Measurements from ENCODE around the gene NOL12. TPM values are rescaled to one million over a fixed set of nuclear protein-coding genes. Genes with fewer than 3 reads are reported as not detected.

The NOL12 gene, protein sequence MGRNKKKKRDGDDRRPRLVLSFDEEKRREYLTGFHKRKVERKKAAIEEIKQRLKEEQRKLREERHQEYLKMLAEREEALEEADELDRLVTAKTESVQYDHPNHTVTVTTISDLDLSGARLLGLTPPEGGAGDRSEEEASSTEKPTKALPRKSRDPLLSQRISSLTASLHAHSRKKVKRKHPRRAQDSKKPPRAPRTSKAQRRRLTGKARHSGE
- total RNA-seq: 21.9 and 41.2 TPM in 2 replicates

DNA sequence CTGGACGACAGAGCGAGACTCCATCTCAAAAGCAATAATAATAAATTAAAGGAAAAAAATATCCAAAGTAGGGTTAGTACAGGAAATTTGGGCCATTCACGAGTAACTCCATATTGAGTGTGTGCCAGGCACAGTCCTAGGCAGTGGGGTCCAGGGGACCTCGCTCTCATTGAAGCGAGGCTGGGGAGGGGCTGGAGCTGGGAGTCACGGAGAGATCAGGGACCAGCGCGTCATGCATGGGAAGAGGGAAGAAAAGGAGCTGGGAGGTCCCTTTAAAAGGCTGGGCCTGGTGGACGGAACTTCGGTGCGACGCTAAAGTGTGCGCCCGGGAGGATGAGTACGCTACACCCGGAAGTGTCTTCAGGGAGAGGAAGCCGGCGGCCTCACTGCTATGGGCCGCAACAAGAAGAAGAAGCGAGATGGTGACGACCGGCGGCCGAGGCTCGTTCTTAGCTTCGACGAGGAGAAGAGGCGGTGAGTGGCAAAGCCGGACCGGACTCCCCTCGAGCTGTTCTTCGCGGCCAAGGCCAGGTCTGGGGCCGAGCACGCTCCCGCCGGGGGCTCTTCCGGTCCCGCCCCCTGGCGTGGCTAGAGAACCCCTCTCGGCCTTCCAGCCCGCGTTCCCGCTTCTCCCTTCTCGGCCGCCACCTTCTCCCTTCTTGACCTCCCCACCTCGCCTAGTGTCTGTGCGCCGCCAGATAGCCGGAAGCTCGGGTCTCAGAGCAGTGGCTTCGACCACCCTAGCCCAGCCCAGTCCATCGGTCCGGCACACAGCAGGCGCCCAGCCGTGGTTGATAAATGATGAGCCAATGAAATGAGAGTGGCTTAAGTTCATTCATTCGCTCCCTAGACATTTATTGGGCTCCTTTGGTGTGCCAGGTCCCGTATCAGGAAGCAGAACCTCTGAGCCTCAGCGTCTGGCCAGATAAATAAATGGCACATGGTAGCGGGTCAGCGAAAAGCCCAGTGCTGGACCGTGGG, at the start of gene NOL12:
TSS of gene NOL12 (plus strand) at position 342 of the 981 bp plus-strand sequence. CDS start at position 392, 50 bp downstream.

DNA sequence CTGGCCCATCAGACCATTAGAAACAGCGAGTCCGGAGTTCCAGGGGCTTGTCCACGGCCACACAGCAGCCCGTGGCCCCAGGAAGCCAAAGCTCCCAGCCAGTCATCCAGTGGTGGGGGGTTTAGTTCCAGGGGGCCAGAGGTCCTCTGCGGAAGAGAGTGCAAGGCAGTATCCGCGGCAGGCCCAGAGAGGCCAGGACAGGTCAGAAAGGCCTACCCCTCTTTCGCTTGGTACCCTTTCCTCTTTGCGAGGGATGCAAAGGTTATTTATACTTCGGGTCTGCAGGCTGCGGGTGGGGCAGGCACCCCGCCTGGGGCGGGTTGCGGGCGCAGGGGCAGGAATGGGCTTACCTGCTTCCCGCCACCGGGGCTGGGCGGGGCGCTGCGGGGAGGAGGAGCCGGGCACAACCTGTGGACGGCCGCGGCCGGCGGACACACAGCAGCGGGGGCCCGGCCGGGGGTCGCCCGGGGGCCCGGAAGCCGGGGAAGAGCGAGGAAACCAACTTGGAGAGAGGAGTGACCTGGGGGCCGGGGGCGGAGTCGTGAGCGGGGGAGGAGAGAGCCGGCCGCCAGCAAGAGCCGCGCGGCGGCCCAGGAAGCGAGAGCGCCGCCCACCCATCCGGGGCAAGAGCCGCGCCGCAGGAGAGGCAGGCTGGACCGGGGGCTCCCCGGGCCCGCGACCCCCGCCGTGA, 46.9 kb upstream of the NOL12 start, which contains the start of gene SH3BP1:
TSS of gene SH3BP1 (plus strand) at position 600 of the 691 bp plus-strand sequence. CDS start 119 bp downstream, outside the sequence.

DNA sequence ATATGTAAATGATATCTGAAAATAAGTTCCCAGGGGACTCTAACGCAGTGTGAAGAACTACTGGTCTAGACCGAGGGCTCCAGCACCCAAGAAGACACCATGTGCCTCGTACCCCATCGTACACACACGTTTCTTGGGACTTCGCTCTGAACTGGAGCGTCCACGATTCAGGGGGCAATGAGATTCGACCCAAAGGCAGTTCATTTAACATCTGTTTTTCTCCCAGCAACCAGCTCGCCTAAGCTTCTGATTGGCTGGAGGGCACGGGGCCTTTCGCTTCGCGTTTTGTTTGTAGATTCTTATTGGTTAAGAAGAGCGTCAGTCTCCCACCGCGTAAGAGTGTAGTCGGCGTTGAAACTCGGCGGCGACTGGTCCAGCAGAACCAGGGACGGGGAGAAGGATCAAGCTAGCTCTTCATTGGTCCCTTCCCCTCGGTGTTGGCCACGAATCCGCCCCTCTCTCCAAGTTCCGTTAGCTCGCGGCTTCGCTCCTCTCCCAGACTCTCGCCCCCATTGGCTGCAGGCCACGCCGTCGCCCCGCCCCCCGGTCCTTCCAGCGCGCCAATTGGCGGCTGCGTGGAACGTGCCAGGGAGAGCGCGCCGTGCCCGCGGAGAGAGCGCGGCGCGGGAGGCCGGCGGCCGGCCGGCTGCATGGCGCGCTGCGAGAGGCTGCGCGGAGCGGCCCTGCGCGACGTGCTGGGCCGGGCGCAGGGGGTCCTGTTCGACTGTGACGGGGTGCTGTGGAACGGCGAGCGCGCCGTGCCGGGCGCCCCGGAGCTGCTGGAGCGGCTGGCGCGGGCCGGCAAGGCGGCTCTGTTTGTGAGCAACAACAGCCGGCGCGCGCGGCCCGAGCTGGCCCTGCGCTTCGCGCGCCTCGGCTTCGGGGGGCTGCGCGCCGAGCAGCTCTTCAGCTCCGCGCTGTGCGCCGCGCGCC, 27.7 kb upstream of the NOL12 start, which contains the start of gene PDXP:
TSS of gene PDXP (plus strand) at position 591 of the 933 bp plus-strand sequence. CDS start at position 651, 60 bp downstream.

DNA sequence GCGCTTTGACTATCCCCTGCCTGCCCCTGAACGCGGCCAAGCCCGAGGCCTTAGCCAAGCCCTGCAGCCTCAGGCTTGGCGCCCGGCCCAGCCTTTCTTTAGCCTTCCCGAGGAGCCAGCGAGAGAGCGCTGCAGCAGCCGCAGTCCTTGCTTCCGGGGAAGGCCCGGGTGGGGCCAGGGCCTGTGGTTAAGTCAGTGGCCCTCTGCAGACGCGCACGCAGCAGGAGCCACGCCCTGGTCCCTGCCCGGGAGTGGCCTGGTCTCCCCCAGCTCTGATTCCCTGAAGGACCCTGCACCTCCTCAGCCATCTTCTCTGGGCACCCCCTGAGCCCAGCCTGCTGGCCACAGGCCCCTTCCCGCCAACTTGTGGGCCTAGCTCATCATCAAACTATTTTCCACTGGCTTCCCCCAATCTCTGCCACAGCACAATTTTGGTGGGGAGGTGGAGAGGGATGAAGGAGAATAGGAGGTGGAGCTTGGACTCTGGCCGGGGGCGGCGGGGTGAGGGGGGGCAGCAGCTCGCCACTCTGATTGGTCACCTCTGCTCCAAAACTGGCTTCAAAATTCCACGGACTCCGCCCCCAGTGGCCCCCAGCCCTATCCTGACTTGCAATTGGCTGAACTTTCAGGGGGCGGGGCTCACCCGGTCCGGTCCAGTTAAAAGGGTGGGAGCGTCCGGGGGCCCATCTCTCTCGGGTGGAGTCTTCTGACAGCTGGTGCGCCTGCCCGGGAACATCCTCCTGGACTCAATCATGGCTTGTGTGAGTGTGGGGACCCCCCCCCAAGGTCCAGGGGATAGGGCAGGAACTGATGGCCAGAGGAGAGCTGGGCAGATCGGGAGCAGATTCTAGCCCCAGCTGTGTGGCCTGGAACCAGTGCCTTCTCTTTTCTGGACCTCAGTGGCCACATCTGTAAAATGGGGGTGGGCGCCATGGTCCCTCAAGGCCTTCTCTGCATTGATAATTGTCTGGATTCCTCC, 10.9 kb upstream of the NOL12 start, which contains the start of gene LGALS1:
TSS of gene LGALS1 (plus strand) at position 686 of the 979 bp plus-strand sequence. CDS start at position 753, 67 bp downstream.

DNA sequence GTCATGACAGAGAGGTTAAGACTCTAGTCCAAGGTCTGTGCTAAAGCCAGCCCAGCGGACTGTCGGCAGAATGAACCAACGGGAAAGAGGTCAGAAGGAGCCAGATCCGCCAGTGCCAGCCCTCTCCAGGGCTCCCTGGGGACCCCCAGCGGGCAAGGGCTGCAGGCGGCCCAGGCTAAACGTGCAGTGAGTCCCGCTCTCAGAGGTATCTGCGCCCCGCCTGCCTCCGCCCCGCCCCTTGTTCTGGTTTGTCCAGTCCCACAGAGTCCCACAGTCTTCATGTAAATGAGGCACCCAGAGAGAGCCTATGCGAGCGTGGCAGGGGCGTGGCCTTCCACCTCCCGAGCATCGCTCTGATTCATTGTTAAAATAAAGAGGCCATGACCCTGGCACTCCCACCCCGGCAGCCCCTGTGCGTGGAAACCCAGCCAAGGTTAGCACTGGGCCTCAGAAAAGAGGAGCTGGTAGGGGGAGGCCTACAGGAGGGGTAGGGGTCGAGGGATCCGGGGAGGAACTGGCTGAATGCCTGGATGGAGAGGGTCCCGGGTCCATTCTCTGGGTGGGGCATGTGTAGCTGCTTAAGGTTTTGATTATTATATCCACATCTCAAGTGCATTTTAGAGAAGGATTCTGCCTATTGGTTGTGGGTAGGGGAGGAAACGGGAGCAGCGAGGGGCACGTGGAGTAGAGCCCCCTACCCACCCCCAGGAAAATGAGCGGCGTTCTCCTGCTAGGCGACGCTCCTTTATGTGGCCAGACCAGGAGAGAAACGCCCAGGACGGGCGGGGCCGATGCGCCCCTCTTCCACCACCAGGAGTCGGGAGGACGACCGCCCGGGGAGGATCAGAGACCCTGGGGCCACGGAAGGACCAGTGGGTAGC, 10.8 kb downstream of the NOL12 start, which contains the start of gene TRIOBP:
TSS of gene TRIOBP (plus strand) at position 392 of the 881 bp plus-strand sequence. CDS start 4,318 bp downstream, outside the sequence.

Other genes starting within 250 kb of the NOL12 start
- gene MFNG, start 200.0 kb upstream of the NOL12 start, total RNA-seq: 1.3 TPM in 1 of 2 replicates, not detected in the other
- 5.8 and 6.3 TPM in 2 replicates for gene CARD10, start 166.9 kb upstream of the NOL12 start, total RNA-seq
- 90.3 and 92.3 TPM in 2 replicates for gene CDC42EP1, start 125.9 kb upstream of the NOL12 start, total RNA-seq
- gene LGALS2, start 106.3 kb upstream of the NOL12 start, total RNA-seq: not detected in 2 replicates
- 31.6 and 34.8 TPM in 2 replicates for gene GGA1, start 77.5 kb upstream of the NOL12 start, total RNA-seq
- 14.3 and 16.1 TPM in 2 replicates for gene SH3BP1, start 46.7 kb upstream of the NOL12 start, total RNA-seq
- gene PDXP, start 27.6 kb upstream of the NOL12 start, total RNA-seq: 17.3 and 18.1 TPM in 2 replicates
- gene LGALS1, start 10.7 kb upstream of the NOL12 start, total RNA-seq: 7,107 and 10,121 TPM in 2 replicates
- 147 and 167 TPM in 2 replicates for gene TRIOBP, start 10.7 kb downstream of the NOL12 start, total RNA-seq
- 32.9 and 35.0 TPM in 2 replicates for gene GCAT, start 121.6 kb downstream of the NOL12 start, total RNA-seq
- not detected in 2 replicates for gene GALR3, start 137.0 kb downstream of the NOL12 start, total RNA-seq
- gene ANKRD54, start 158.0 kb downstream of the NOL12 start, total RNA-seq: 19.0 and 30.0 TPM in 2 replicates
- gene EIF3L, start 163.1 kb downstream of the NOL12 start, total RNA-seq: 432 and 441 TPM in 2 replicates
- gene MICALL1, start 220.0 kb downstream of the NOL12 start, total RNA-seq: 29.3 and 42.8 TPM in 2 replicates

All from cardiac atrium fibroblast (primary cell).